ENCODE measurements around the gene HNF4A.

DNA sequence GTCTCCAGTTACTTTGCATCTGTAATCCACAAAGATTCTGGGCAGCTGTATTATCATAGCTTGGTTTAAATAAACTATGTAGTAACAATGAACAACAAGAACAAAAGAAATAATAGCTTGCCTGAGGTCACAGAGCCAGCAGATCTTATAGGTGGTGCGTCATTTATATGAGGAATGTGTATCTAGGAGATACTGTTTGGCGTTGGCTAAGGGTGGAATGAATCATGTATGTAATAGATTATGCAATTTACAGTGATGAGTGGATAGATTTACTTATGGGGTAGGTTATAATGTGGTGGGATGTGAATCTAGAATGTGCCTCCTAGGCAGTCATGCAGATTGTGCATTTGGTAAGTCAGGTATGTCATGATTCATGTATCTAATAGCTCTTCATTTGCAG is 42.8 kb downstream of the HNF4A start:
- TF ChIP-seq, protein P1, sequence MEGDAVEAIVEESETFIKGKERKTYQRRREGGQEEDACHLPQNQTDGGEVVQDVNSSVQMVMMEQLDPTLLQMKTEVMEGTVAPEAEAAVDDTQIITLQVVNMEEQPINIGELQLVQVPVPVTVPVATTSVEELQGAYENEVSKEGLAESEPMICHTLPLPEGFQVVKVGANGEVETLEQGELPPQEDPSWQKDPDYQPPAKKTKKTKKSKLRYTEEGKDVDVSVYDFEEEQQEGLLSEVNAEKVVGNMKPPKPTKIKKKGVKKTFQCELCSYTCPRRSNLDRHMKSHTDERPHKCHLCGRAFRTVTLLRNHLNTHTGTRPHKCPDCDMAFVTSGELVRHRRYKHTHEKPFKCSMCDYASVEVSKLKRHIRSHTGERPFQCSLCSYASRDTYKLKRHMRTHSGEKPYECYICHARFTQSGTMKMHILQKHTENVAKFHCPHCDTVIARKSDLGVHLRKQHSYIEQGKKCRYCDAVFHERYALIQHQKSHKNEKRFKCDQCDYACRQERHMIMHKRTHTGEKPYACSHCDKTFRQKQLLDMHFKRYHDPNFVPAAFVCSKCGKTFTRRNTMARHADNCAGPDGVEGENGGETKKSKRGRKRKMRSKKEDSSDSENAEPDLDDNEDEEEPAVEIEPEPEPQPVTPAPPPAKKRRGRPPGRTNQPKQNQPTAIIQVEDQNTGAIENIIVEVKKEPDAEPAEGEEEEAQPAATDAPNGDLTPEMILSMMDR (conservative IDR thresholded peaks at IDR 0.05; ENCODE audit: low read length), result no peak
- TF ChIP-seq EZH2phosphoT487 (IDR thresholded peaks at IDR 0.05; ENCODE audit: borderline replicate concordance, low read depth, low read length), result no peak

Measured in OCI-LY7 (cell line).